Activated CD4-positive, alpha-beta T cell treated with anti-CD3 and anti-CD28 coated beads for 1 hour (primary cell): ENCODE measurements around the gene ELL.
"Not testable (repeated sequence)": the region's sequence is repeated elsewhere in the genome, so short reads cannot be mapped to it uniquely, and the experiment has no call there.

Experiments
- DNase-seq: peaks from one replicate; pipeline ENCODE4 v3.0.0-alpha.2; 2020

The ELL gene

GRCh38 chr19:18418483-18419194 lies 103.2 kb downstream of the ELL start:
- no peak for DNase-seq

- no peak for DNase-seq
Measured at GRCh38 chr19:18418029-18418482, 103.8 kb downstream of the ELL start.

GRCh38 chr19:18417250-18418028 lies 104.4 kb downstream of the ELL start:
- no peak for DNase-seq

GRCh38 chr19:18416778-18417249 lies 105.1 kb downstream of the ELL start:
- no peak for DNase-seq

- DNase-seq: no peak
Measured at GRCh38 chr19:18415178-18415867, 106.5 kb downstream of the ELL start.

- DNase-seq: no peak
Measured at GRCh38 chr19:18414504-18415177, 107.2 kb downstream of the ELL start.

GRCh38 chr19:18412610-18413239 lies 109.1 kb downstream of the ELL start:
- DNase-seq: no peak

GRCh38 chr19:18408053-18408476 lies 113.8 kb downstream of the ELL start:
- DNase-seq: no peak

GRCh38 chr19:18406749-18407148 lies 115.1 kb downstream of the ELL start:
- no peak for DNase-seq

- not testable (repeated sequence) for DNase-seq
Measured at GRCh38 chr19:18405754-18406153, 116.1 kb downstream of the ELL start.

GRCh38 chr19:18402455-18403248 lies 119.2 kb downstream of the ELL start:
- not testable (repeated sequence) for DNase-seq

- DNase-seq: no peak
Measured at GRCh38 chr19:18401580-18402112, 120.2 kb downstream of the ELL start.

- no peak for DNase-seq
Measured at GRCh38 chr19:18399008-18399407, 122.9 kb downstream of the ELL start.

- no peak for DNase-seq
Measured at GRCh38 chr19:18397242-18398202, 124.3 kb downstream of the ELL start, which contains the start of gene LRRC25. Gene LRRC25, minus strand, starts transcription at chr19:18397622. Its CDS starts 659 bp downstream, at chr19:18396963.

GRCh38 chr19:18396471-18397241 lies 125.2 kb downstream of the ELL start:
- no peak for DNase-seq

- DNase-seq: no peak
Measured at GRCh38 chr19:18393836-18394235, 128.0 kb downstream of the ELL start.

GRCh38 chr19:18392926-18393325 lies 128.9 kb downstream of the ELL start:
- DNase-seq: no peak
